GM23248 (cell line): ENCODE results near the gene TAPBPL. TPM values are rescaled to one million over a fixed set of nuclear protein-coding genes. Genes with fewer than 3 reads are reported as not detected.
"Not testable (repeated sequence)": the region's sequence is repeated elsewhere in the genome, so short reads cannot be mapped to it uniquely, and the experiment has no call there.

Source experiments
- DNase-seq: peaks from one replicate; pipeline ENCODE4 v3.0.0-alpha.2; 2015
- H2AFZ ChIP-seq: fragments of 200-600 bp; sonication (generic); 2 replicates; pipeline ENCODE4 v1.6.1; 2016; ENCODE audit warnings: antibody characterized with exemption
- H3F3A ChIP-seq: fragments of 200-600 bp; sonication (generic); 2 replicates; pipeline ENCODE4 v1.6.1; 2016; ENCODE audit warnings: mild to moderate bottlenecking, antibody characterized with exemption, mixed run types; ENCODE audit not compliant: insufficient read depth
- H3K27ac ChIP-seq: fragments of 200-600 bp; sonication (generic); 2 replicates; pipeline ENCODE4 v1.5.1; 2016; ENCODE audit warnings: mild to moderate bottlenecking
- H3K27me3 ChIP-seq: fragments of 200-600 bp; sonication (generic); replicated peaks from 2 replicates; pipeline ENCODE4 v1.6.1; 2016; ENCODE audit warnings: mild to moderate bottlenecking; ENCODE audit not compliant: insufficient read depth
- H3K36me3 ChIP-seq: fragments of 200-600 bp; sonication (generic); 2 replicates; pipeline ENCODE4 v1.6.1; 2016; ENCODE audit warnings: low read depth, mild to moderate bottlenecking
- H3K4me1 ChIP-seq: fragments of 200-600 bp; sonication (generic); 2 replicates; pipeline ENCODE4 v1.6.1; 2016; ENCODE audit warnings: mild to moderate bottlenecking; ENCODE audit not compliant: insufficient read depth
- H3K4me2 ChIP-seq: fragments of 200-600 bp; sonication (generic); one replicate; pipeline ENCODE4 v1.6.1; 2016; ENCODE audit warnings: mild to moderate bottlenecking; ENCODE audit not compliant: unreplicated experiment
- H3K4me3 ChIP-seq: fragments of 200-600 bp; sonication (generic); 2 replicates; pipeline ENCODE4 v1.5.1; 2016; ENCODE audit warnings: mild to moderate bottlenecking
- H3K79me2 ChIP-seq: fragments of 200-600 bp; sonication (generic); 2 replicates; pipeline ENCODE4 v1.6.1; 2016; ENCODE audit warnings: mild to moderate bottlenecking; ENCODE audit not compliant: insufficient read depth
- H3K9ac ChIP-seq: fragments of 200-600 bp; sonication (generic); 2 replicates; pipeline ENCODE4 v1.6.1; 2016; ENCODE audit warnings: mild to moderate bottlenecking
- H3K9me2 ChIP-seq: fragments of 200-600 bp; sonication (generic); 2 replicates; pipeline ENCODE4 v1.6.1; 2016; ENCODE audit warnings: mixed run types, mild to moderate bottlenecking, moderate library complexity; ENCODE audit not compliant: insufficient read depth
- H3K9me3 ChIP-seq: fragments of 200-600 bp; sonication (generic); one replicate; pipeline ENCODE4 v1.6.1; 2017; ENCODE audit warnings: low read depth
- H4K20me1 ChIP-seq: fragments of 200-600 bp; sonication (generic); 2 replicates; pipeline ENCODE4 v1.6.0; 2016; ENCODE audit not compliant: insufficient read depth
- EZH2 ChIP-seq: fragments of 200-600 bp; sonication (generic); IDR thresholded peaks from 2 replicates; pipeline ENCODE4 v1.6.1; 2018; ENCODE audit warnings: antibody characterized with exemption, mild to moderate bottlenecking; ENCODE audit not compliant: insufficient read depth, poor library complexity, severe bottlenecking
- EZH2phosphoT487 ChIP-seq: fragments of 200-600 bp; sonication (generic); IDR thresholded peaks from 2 replicates; pipeline ENCODE4 v1.6.1; 2018; ENCODE audit warnings: antibody characterized with exemption, moderate library complexity, mild to moderate bottlenecking, low read depth; ENCODE audit not compliant: insufficient read depth
- WGBS, 2 experiments: methylation state at CpG; one replicate each; pipeline ENCODE4 v1.1.6; 2015 to 2017; ENCODE audit warnings: low lambda C conversion rate in 2 of 2, low coverage in 1 of 2; ENCODE audit errors: missing lambda C conversion rate in 2 of 2; 5-methylcytosine and 5-hydroxymethylcytosine counted together
- in situ Hi-C: fragments of 300-500 bp; cut with MboI; formaldehyde crosslinking; loops from 2 replicates; pipeline ENCODE4 v1.15.0; 2020
- polyA plus RNA-seq: library from polyadenylated mRNA; unstranded; fragments of >200 nt; fragmentation: Nextera tagmentation; extraction: Ambion mirVana; gene quantifications from 2 replicates; pipeline ENCODE4 v1.2.1, GENCODE V29; 2016
- total RNA-seq: library from RNA; depleted of rRNA; stranded (reverse); fragments of >200 nt; shearing (Covaris generic); gene quantifications from 2 replicates; pipeline ENCODE4 v1.2.3, GENCODE V29; 2014

Gene TAPBPL
- total and polyA plus RNA-seq, 2 experiments from 2014 or later, result 7.8 to 9.2 TPM

DNA sequence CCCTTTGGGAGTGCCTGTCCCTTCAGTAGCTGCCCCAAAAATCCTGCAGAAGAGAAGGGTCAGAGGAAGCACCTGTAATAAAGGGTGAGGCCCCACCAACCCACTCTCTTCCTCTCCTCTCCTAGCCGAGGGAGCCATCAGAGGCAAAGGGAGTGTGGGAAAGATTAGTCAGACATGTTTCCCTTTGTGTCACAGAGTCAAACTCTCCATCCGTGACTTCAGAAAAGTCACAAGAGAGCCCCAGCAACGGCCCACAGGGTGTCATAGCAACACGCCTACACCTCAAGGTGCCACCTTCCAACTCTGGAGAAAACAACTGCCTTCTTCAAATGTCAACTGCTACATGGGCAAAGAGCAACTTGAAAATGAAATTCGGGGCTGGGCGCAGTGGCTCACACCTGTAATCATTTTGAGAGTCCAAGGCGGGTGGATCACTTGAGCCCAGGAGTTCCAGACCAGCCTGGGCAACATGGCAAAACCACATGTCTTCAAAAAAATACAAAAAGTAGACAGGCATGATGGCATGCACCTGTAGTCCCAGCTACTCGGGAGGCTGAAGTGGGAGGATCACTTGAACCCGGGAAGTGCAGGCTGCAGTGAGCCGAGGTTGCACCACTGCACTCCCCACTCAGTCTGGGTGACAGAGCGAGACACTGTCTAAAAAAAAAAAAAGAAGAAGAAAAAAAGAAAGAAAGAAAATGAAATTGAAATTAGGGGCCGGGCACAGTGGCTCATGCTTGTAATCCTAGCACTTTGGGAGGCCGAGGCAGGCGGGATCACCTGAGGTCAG lies 24.8 kb upstream of the TAPBPL start:
- H3F3A ChIP-seq, result peaks cover 24% of the 10 kb centered on the region
- no peaks in the 10 kb centered on the region for H3K9me3 ChIP-seq
- H4K20me1 ChIP-seq, result no peaks in the 10 kb centered on the region
- H3K4me3 ChIP-seq, result no peak overlapping the region
- H3K27me3 ChIP-seq, result no peaks in the 10 kb centered on the region
- in situ Hi-C loops, result no loop called here
- H3K4me2 ChIP-seq, result no peak overlapping the region
- H2AFZ ChIP-seq, result no peak overlapping the region
- no peak for DNase-seq
- TF ChIP-seq EZH2phosphoT487 (no peak), EZH2 (no peak)
- H3K4me1 ChIP-seq, result peaks cover 21% of the 10 kb centered on the region
- no peaks in the 10 kb centered on the region for H3K79me2 ChIP-seq
- H3K36me3 ChIP-seq, result no peaks in the 10 kb centered on the region
- no peak overlapping the region for H3K9ac ChIP-seq
- no peak overlapping the region for H3K27ac ChIP-seq
- H3K9me2 ChIP-seq, result no peaks in the 10 kb centered on the region
- 82% methylated on average over 14 of the region's 14 CpGs for WGBS, 2 experiments

DNA sequence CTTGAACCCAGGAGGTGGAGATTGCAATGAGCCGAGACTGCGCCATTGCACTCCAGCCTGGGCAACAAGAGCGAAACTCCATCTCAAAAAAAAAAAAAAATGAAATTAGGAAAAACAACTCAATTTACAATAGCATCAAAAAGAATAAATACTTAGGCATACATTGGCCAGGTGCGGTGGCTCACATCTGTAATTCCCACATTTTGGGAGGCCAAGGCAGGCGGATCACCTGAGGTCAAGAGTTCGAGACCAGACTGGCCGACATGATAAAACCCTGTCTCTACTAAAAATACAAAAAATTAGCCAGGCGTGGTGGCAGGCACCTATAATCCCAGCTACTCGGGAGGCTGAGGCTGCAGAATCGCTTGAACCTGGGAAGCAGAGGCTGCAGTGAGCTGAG lies 24.0 kb upstream of the TAPBPL start:
- in situ Hi-C loops, H3K36me3 ChIP-seq, H2AFZ ChIP-seq, H3K27me3 ChIP-seq, H3K9ac ChIP-seq, H3K27ac ChIP-seq, H3K9me3 ChIP-seq, H3K4me2 ChIP-seq, DNase-seq, H3K9me2 ChIP-seq, H3K79me2 ChIP-seq, H3K4me3 ChIP-seq, H4K20me1 ChIP-seq: not testable (repeated sequence)
- Histone ChIP-seq H3K4me1 (peaks cover 21% of the 10 kb centered on the region), H3F3A (peaks cover 27% of the 10 kb centered on the region)
- 95 to 96% methylated on average over 10 of the region's 10 CpGs for WGBS, 2 experiments

GRCh38 chr12:6428326-6428725 lies 23.5 kb upstream of the TAPBPL start:
- 78 to 81% methylated on average over 3 of the region's 3 CpGs for WGBS, 2 experiments

GRCh38 chr12:6430124-6430989 lies 21.5 kb upstream of the TAPBPL start:
- peak overlapping the region; percentile 69 for H3K4me3 ChIP-seq
- H2AFZ ChIP-seq, result peak overlapping the region; percentile 89
- peak; percentile 100 for DNase-seq
- no peaks in the 10 kb centered on the region for H3K9me3 ChIP-seq
- H3K4me2 ChIP-seq, result peak overlapping the region; percentile 95
- 2 to 4% methylated on average over 19 of the region's 19 CpGs for WGBS, 2 experiments
- H3K9ac ChIP-seq, result peak overlapping the region; percentile 93
- H3K27me3 ChIP-seq, result no peaks in the 10 kb centered on the region
- H4K20me1 ChIP-seq, result no peaks in the 10 kb centered on the region
- in situ Hi-C loops, result no loop called here
- no peaks in the 10 kb centered on the region for H3K79me2 ChIP-seq
- H3K4me1 ChIP-seq, result peaks cover 21% of the 10 kb centered on the region
- H3K36me3 ChIP-seq, result no peaks in the 10 kb centered on the region
- peak overlapping the region; percentile 99 for H3K27ac ChIP-seq
- H3K9me2 ChIP-seq, result no peaks in the 10 kb centered on the region
- TF ChIP-seq EZH2, result no peak
- H3F3A ChIP-seq, result peaks cover 27% of the 10 kb centered on the region

More at GRCh38 chr12:6428326-6428725, 23.5 kb upstream of the TAPBPL start:
- no peak for DNase-seq
- Histone ChIP-seq H2AFZ (no peak overlapping the region), H3K9ac (no peak overlapping the region), H3K9me3 (no peaks in the 10 kb centered on the region), H4K20me1 (no peaks in the 10 kb centered on the region), H3K9me2 (no peaks in the 10 kb centered on the region), H3K79me2 (no peaks in the 10 kb centered on the region), H3K4me3 (no peak overlapping the region), H3K4me2 (no peak overlapping the region), H3K27me3 (no peaks in the 10 kb centered on the region), H3K4me1 (peaks cover 21% of the 10 kb centered on the region), H3F3A (peaks cover 27% of the 10 kb centered on the region), H3K27ac (no peak overlapping the region), H3K36me3 (no peaks in the 10 kb centered on the region)
- TF ChIP-seq EZH2phosphoT487 (no peak), EZH2 (no peak)
- in situ Hi-C loops, result no loop called here
